Glomerular endothelial cell (primary cell): ENCODE data around the gene LHB. TPM values are rescaled to one million over a fixed set of nuclear protein-coding genes. Genes with fewer than 3 reads are reported as not detected.

Experiments used
- DNase-seq: peaks from one replicate; pipeline ENCODE4 v3.0.0-alpha.2; 2011; ENCODE audit warnings: low read depth, low spot score; ENCODE audit errors: extremely low read depth
- total RNA-seq: library from RNA; depleted of rRNA; stranded (reverse); fragments of >200 nt; gene quantifications from 2 replicates; pipeline ENCODE4 v1.2.3, GENCODE V29; 2015

The LHB gene
- total RNA-seq, 1 donor from 2014 or later, result 0.76 TPM

DNA sequence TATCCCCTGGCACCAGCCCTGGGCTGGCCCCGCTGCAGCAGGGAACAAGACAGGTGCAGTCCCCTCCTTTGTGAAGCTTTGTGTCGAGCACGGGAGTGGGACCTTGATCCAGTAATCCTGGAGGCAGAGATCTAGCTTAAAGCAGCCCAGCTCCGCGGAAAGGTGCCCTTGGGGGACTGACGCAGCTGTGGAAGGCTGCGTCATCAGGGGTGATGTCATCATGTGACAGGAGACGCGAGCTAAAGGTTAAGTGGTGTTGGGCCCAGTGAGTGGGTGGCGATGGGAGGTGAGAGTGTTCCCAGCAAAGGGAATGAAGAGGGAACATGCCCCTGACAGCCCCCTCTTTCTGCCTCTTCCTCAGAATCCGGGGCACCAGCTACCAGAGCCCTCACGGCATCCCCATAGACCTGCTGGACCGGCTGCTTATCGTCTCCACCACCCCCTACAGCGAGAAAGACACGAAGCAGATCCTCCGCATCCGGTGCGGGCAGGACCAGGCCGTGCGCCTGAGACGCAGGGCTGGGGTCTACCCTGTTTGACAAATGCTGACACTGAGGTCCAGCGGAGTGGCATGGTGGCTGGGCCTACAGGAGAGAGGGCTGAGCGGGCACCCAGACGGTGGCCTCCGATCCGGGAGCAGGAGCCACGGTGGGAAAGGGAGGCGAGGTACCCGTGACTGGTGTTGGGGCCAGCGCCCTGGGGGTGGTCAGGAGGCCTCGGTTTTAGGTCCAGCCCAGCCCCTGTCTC lies 2.6 kb downstream of the LHB start:
- DNase-seq, result no peak

DNA sequence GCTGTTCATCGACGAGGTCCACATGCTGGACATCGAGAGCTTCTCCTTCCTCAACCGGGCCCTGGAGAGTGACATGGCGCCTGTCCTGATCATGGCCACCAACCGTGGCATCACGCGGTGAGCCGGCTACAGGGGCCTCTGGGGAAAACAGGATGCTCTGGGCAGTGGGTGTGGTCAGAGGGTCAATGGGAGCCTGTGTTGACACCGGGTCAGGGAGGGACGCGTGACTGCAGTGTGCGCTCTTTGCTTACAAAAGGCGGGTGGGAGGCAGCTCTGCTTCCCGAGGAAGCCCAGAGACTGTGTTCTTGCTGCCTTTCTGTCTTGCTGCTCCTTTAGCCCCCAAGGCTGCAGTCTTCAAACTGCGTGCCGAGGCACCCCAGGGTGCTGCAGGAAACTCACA lies 5.7 kb downstream of the LHB start:
- no peak for DNase-seq

DNA sequence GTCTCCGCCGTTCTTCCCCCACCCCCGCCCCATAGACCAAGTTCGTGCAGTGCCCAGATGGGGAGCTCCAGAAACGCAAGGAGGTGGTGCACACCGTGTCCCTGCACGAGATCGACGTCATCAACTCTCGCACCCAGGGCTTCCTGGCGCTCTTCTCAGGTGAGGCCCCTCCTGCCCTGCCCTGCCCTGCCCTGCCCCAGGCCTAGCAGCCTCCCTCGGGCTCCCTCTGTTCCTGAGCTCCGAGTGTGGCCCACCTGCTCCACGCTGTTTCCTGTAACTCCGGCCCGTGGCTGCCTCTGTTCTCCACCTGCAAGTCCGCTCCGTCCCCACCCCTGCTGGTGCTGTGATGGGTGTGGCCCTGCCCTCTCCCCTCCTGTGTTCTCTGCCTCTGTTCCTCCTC lies 6.4 kb downstream of the LHB start:
- no peak for DNase-seq

DNA sequence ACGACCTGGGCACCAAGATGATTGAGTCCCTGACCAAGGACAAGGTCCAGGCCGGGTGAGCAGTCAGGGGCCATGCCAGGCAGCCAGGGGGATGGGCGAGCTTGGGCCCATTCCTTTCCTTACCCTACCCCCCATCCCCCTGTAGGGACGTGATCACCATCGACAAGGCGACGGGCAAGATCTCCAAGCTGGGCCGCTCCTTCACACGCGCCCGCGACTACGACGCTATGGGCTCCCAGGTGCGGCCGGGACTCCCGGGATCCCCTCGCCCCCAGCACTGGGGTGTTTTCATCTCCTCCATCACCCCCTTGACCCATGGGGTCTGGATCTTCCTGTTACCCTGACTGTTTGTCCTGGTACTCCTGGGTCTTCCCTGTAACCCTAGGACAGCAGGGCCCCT lies 7.1 kb downstream of the LHB start:
- DNase-seq, result no peak

DNA sequence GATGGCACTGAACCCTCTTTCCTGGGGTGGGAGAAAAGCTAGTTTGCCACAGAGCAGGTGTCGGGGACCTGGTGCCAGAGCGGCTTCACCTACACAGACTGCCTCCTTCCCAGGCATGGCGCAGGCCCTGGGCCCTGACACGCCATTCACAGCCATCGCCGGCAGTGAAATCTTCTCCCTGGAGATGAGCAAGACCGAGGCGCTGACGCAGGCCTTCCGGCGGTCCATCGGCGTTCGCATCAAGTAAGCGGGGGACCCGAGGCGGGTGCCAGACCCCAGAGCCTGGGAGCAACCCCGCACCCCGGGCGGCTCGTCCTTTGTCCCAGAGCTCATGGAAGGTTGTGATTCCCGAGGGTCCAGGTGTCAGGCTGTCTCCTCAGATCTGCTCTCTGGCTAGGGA lies 10.0 kb downstream of the LHB start:
- no peak for DNase-seq

DNA sequence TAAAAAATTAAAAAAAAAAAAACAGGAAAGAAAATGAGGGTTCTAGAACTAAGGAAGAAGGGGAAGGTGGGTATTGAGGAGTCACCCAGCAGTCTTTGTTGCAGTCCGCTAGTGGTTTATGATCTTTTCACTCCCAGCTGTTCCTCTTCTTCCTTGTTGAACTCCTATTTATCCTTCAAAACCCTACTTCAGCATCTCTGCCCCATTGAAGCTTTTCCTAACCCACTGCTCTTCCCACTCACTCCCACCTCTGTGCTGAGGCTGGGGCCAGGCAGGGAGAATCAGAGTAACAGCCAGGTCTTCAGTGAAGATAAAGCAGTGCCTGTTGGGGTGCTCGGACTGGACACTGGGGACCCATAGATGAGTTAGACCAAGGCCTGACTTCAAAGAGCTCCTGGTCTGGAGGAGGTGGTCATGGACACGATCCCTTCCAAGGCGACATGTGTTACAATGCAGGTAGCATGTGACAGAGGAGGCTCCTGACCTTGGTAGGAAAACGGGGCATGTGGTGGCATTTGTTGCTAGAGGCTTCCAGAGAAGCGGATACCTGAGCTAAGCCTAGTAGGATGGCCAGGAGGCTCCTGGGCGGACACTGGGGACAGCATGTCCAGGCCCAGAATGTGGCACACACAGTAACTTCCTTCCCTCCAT lies 11.8 kb downstream of the LHB start:
- no peak for DNase-seq

DNA sequence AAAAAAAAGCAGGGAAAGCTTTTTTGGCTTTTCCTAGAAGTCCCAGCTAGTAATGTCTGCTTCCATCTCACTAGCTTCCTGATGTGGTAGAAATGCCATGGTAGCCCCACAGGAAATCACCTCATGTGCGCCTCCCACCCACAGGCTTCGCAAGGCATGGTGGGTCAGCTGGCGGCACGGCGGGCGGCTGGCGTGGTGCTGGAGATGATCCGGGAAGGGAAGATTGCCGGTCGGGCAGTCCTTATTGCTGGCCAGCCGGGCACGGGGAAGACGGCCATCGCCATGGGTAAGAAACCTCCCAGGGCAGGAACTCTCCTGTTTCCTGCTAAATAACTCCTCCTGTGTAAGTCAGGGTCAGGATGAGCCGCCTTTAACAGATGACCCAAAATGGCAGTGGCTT lies 12.8 kb downstream of the LHB start:
- DNase-seq, result no peak

DNA sequence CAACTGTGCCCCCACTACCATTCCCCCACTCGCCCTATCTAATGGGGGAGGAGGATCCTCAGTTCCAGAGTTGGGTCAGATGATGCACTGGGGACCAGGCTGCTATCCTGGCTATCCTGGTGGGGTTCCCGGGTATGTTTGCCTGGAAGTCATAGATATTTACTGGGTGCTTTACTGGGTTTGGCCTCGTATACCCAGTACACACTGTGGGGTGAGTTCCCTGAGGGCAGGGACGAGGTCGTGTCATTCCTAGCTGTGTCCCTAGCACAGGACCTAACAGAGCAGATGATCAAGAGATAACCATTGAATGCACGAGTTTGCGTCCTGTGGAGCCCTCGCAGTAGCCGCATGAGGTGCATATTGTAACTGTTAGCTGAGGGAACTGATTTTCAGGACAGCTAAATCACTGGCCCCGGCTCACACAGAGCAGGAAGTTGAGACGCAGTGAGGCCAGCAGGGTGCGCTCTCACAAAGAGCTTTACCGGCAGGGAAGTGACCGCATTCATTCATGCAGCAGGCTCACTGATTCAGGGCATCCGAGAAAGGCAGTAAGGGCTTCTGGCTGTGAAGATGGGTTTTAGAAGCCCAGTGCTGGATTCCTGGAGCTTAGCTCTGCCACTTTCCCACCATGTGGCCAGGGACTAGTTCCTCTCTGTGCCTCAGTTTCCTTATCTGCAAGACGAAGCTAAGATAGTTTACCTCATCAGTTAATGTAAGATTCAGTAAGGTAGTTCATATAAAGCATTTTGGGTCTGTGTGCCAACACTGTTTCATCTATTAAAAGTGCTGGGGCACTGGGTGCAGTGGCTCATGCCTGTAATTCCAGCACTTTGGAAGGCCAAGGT lies 17.2 kb downstream of the LHB start:
- no peak for DNase-seq

DNA sequence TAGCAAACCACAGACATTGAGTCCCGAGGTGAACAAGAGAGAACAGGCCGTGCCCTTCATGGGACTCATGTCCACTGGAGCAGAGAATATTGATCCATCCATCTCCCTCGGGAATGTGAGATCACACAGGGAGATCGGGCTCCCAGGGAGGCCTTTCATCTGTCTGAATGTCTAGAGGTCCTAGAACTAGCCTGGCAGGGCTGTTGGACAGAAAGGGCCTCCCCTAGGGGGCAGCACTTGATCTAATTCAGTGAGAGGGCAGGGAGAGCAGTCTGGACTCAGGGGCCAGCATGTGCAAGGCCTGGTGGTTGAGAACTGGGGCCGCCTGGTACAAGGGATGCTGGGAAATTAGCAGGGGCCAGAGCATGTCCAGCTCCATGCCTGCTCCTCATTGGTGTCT lies 18.9 kb downstream of the LHB start:
- DNase-seq, result no peak

DNA sequence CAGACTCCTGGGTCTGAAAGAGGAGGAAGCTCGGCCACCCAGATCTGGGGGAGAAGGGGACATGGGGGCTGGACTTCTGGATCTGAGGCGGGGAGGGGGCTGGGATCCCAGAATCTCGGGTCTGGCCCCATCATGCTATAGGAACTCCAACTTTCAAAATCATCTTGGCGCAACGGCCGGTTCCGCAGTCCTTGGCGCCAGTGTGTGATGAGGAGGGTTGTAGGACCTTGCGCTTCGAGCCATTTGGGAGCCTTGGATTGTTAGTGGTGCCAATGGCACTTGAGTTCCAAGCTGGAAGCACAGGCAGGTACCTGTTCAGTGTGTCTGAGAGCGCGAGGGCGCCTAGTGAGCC lies 22.9 kb downstream of the LHB start:
- DNase-seq, result no peak

DNA sequence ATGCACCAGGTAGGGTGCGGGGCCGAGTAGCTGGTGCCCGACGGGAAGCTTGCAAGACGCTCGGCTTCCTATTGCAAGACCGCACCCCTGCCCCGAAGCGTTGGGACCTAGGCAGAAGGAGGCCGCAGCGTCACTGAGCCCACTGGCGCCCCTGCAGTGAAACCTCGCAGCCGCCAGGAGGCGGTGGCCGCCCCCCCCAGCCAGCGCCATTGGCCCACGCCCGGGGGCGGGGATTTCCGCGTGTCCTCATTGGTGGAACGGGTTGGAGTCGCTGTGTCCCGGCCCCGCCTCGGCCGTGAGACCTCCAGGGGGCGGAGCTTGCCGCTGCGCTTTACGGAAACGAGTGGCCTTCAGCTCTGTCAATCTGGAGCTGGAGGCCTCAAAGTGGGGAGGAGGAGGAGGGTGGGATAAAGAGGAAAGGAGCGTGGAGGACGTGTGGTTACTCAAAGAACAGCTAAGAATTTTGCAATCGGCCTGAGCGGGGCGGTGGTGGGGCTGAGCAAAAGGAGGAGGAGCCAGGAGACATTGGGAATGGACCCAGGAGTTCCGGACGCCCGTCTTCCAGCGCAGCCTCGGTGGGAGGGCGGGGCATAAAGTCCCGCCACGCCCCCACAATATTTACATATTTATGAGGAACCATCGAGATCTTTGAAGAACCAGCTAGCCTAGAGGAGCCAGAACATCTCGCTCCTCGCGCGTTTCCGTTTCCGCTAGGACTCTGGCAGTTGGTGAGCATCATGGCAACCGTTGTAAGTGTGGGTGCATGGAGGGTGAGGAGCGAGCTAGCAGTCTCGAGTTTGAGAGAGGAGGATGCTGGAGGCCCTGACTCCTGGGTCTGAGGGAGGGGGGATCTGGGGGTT lies 23.5 kb downstream of the LHB start, which contains the start of the genes GYS1 and RUVBL2:
GYS1 (minus strand) TSS at position 135 of the 860 bp plus-strand sequence. CDS start 197 bp downstream, outside the sequence.
RUVBL2 (plus strand) TSS at position 713 of the 860 bp plus-strand sequence; CDS start at position 738, 25 bp downstream.
- DNase-seq, result peak; percentile 91

DNA sequence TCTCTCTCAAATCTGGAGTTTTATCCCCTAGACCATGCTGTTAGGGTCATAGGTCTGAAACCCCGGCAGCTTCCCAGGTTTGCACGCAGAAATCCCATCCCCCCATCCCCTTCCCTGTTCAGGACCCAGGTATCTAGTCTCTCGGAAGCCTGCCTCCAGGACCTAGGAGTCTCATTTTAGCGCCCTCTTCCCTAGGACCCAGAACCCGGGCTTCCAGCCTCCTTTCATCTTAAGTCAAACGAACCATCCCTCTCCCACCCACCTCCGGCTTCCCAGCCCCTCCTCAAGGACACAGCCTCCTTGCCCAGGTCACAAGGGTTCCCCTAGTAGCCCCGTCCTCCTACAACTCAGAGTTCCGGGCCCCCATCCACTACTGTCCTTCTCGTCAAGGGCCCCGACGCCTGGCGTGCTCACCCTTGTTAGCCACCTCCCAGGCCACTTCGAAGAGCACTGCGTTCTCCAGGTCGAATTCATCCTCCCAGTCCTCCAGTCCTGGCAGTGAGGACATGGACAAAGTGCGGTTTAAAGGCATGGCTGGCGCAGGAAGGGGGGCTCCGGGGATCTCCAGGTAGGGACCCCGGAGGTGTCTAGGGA lies 24.2 kb downstream of the LHB start:
- no peak for DNase-seq

DNA sequence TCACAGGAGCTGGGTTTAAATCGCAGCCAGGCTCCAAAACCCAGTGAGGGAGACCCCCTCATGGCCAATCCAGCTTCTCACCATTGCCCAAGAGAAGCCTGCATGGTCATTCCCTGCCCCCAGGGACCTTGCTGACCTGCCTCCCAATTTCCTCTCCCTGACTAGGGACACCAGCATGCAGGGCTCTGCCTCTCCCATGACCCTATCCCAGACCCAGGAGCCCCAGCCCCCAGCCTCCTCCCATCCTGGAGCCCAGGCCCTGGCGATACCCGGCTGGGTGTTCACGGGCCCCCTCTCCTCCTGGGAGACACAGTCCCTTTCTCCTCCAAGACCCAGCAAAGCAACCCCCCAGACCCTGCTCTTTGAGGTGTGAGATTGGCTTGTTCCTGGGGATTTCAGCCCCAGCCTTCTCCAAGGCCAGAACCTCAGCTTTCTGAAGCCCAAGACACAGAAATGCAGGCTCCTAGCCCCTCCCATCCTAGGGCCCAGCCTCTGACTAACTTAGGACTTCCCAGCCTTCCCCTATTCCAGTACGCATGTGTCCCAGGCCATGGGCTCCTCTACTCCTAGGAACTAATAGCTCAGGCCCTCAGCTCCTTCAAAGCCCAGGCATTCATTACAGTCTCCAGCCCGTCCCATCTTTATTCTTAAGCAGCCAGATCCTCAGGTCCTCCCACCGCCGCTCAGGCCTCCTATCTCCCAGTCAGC lies 24.9 kb downstream of the LHB start:
- DNase-seq, result no peak

DNA sequence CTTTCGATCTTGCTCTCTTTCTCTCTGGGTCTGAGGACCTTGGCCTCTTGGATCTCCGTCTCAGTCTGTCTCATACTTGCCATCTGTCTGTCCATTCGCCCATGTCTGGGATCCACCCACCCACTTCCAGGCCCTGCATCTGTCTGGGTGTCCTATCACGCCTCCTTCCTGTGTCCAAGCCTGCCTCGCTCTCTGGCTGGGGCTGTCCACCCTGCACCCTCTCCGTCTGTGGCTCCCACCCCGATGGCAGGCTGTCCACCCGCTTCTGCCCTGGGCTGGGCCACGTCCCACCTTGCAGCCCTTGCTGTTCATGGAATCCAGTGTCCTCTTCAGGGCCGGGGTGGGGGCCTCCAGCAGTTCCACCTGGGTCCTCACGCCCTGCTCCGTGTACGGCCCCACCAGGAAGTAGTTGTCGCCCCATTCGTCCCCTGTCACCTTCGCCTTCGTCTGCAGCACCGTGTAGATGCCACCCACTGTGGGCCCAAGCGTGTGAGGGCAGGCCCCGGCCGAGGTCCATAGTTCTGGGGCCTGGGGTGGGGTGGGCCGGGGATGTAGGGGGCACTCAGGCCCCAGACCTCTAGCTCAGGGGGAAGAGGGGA lies 25.8 kb downstream of the LHB start:
- DNase-seq, result no peak

DNA sequence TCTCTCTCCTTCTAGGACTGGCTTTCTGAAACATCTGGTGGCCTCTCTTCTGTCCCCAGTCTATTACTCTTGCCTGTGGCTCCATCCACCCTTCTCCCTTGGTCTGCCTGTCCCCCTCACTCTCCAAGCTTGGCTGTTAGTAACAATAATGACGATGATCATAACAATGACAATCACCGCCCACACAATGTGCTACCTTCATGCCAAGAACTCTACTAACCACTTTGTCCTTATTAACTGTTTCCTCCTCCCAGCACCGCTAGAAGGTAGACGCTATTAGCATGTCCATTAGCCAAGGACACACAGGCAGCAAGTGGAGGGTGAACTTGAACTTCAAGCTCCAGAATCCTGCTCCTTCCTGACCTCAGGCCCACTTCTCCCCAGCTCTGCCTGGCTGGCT lies 26.5 kb downstream of the LHB start:
- DNase-seq, result no peak

DNA sequence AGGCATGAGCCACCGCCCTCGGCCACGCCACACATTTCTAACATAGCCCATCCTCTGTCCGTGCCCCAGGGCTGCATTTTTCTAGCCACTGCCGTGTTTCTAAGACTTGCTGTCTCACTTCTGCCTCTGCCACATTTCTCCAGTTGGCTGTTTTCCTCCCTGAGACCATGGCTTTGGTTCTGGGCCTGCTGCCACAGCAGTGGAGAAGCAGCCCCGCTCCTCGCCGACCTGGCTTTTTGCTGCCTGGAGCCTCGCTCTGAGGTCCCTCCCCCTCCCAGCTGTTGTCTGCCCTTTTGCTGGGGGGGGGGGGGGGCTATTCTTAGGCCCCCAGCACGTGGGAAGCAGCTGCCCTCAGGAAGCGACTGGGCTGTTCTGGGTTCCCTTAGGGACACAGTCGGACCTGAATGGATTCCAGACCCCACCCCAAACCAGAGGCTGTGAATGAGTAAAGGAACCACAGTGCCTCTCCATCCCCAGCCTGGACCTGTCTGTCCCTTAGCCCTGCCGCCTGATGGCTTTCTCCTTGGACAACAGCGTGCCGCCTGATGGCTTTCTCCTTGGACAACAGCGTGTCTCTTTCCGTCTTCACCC lies 27.1 kb downstream of the LHB start:
- DNase-seq, result no peak

DNA sequence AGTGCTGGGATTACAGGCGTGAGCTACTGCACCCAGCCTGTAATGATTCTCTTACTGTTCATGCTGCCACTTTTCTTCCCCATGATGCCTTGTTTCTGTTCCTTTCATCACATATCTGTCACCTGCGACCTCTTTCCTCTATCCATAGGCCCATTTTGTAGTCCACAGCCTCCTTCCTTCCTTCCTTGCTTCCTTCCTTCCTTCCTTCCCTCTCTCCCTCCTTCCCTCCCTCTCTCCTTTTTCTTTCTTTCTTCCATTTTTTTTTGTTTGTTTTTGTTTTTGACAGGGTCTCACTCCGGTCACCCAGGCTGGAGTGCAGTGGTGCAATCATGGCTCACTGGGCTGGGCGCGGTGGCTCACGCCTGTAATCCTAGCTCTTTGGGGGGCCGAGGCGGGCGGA lies 28.0 kb downstream of the LHB start:
- DNase-seq, result no peak

DNA sequence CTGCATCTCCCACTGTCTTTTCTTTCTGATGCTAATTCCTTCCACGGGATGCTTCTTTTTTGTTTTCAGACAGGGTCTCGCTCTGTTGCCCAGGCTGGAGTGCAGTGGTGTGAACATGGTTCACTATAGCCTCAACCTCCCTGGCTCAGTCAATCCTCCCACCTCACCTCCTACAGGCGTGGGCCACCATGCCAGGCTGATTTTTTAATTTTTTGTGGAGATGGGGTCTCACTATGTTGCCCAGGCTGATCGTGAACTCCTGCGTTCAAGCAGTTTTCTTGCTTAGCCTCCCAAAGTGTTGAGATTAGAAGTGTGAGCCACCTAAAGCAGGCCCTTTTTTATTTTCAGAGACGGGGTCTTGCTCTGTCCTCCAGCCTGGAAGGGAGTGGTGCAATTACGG lies 28.6 kb downstream of the LHB start:
- DNase-seq, result no peak

DNA sequence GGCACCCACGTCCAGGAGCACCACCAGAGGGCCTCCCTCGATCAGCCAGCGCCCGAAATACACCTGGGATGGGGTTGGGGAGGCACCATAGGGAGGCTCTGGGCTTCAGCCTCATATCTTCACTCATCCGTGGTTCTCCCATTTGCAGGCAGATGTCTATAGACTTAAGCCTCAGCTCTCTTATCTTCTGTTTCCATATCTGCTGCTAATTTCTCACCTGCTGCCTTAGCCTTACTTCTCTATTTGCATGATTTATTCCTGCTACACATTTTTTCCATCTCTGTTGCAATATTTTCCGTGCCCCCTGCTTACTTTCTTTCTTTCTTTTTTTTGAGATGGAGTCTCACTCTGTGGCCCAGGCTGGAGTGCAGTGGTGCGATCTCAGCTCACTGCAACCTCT lies 29.6 kb downstream of the LHB start:
- no peak for DNase-seq
